Glutamatergic neuron (in vitro differentiated cells): ENCODE measurements around the gene GRM4. TPM values are rescaled to one million over a fixed set of nuclear protein-coding genes. Genes with fewer than 3 reads are reported as not detected.

Source experiments
- DNase-seq: peaks from one replicate; pipeline ENCODE4 v3.0.0; 2022
- H3K27ac Mint-ChIP-seq: one replicate; pipeline ENCODE4 v1.8.0; 2020; ENCODE audit warnings: mild to moderate bottlenecking, mixed read lengths, inconsistent platforms; ENCODE audit not compliant: unreplicated experiment
- H3K27me3 Mint-ChIP-seq: one replicate; pipeline ENCODE4 v1.8.0; 2020; ENCODE audit warnings: mild to moderate bottlenecking, moderate library complexity, mixed read lengths, inconsistent platforms; ENCODE audit not compliant: unreplicated experiment
- H3K36me3 Mint-ChIP-seq: one replicate; pipeline ENCODE4 v1.8.0; 2020; ENCODE audit warnings: mild to moderate bottlenecking, mixed read lengths, inconsistent platforms; ENCODE audit not compliant: unreplicated experiment
- H3K4me1 Mint-ChIP-seq: one replicate; pipeline ENCODE4 v1.8.0; 2020; ENCODE audit warnings: mild to moderate bottlenecking, low read depth, mixed read lengths, inconsistent platforms; ENCODE audit not compliant: unreplicated experiment
- H3K4me3 Mint-ChIP-seq: one replicate; pipeline ENCODE4 v1.8.0; 2020; ENCODE audit warnings: mild to moderate bottlenecking, mixed read lengths, inconsistent platforms; ENCODE audit not compliant: unreplicated experiment
- H3K9me3 Mint-ChIP-seq: one replicate; pipeline ENCODE4 v1.8.0; 2020; ENCODE audit warnings: mild to moderate bottlenecking, moderate library complexity, mixed read lengths, inconsistent platforms; ENCODE audit not compliant: unreplicated experiment
- CTCF ChIP-seq: fragments of 200-600 bp; sonication (generic); IDR thresholded peaks from one replicate; pipeline ENCODE4 v1.5.0; 2021; ENCODE audit not compliant: partially characterized antibody, unreplicated experiment
- total RNA-seq: library from RNA; stranded (reverse); fragmentation: NEBNext Ultra II Directional; extraction: Animal tissue kit (Norgen Biotek cat#: 25700); gene quantifications from one replicate; pipeline ENCODE4 v1.2.1, GENCODE V29; 2021; ENCODE audit not compliant: unreplicated experiment

GRM4 gene
- total RNA-seq, 1 donor from 2014 or later: 119 TPM

- Mint-ChIP-seq H3K36me3 (no peaks in the 10 kb centered on the region), H3K27me3 (peaks cover 3% of the 10 kb centered on the region), H3K4me3 (no peak overlapping the region), H3K27ac (no peak overlapping the region), H3K4me1 (peaks cover 7% of the 10 kb centered on the region), H3K9me3 (peaks cover 3% of the 10 kb centered on the region)
- DNase-seq: no peak
- no peak for TF ChIP-seq CTCF
These were observed 104.5 kb downstream of the GRM4 start for GRCh38 chr6:34041385-34041784.

GRCh38 chr6:34039943-34040342, 105.9 kb downstream of the GRM4 start:
- Mint-ChIP-seq H3K36me3 (no peaks in the 10 kb centered on the region), H3K4me3 (no peak overlapping the region), H3K9me3 (peaks cover 4% of the 10 kb centered on the region), H3K27ac (no peak overlapping the region), H3K27me3 (peaks cover 3% of the 10 kb centered on the region), H3K4me1 (peaks cover 6% of the 10 kb centered on the region)
- TF ChIP-seq CTCF: no peak
- DNase-seq: no peak

- Mint-ChIP-seq H3K36me3 (peaks cover 1% of the 10 kb centered on the region), H3K4me1 (peaks cover 9% of the 10 kb centered on the region), H3K9me3 (peaks cover 1% of the 10 kb centered on the region), H3K27me3 (peaks cover 7% of the 10 kb centered on the region), H3K4me3 (no peak overlapping the region), H3K27ac (no peak overlapping the region)
- DNase-seq: no peak
- TF ChIP-seq CTCF: no peak
These were observed 108.7 kb downstream of the GRM4 start for GRCh38 chr6:34037151-34037550.

- TF ChIP-seq CTCF: no peak
- DNase-seq: no peak
- H3K36me3 Mint-ChIP-seq: peaks cover 5% of the 10 kb centered on the region
- peaks cover 13% of the 10 kb centered on the region for H3K4me1 Mint-ChIP-seq
- peaks cover 8% of the 10 kb centered on the region for H3K27me3 Mint-ChIP-seq
- no peak overlapping the region for H3K27ac Mint-ChIP-seq
- H3K4me3 Mint-ChIP-seq: no peak overlapping the region
- H3K9me3 Mint-ChIP-seq: peaks cover 1% of the 10 kb centered on the region
These were observed 109.4 kb downstream of the GRM4 start for GRCh38 chr6:34036357-34037069.

GRCh38 chr6:34035704-34036356, 110.1 kb downstream of the GRM4 start:
- peaks cover 1% of the 10 kb centered on the region for H3K9me3 Mint-ChIP-seq
- no peak for DNase-seq
- H3K27ac Mint-ChIP-seq: no peak overlapping the region
- no peak for TF ChIP-seq CTCF
- H3K36me3 Mint-ChIP-seq: peaks cover 5% of the 10 kb centered on the region
- peaks cover 8% of the 10 kb centered on the region for H3K27me3 Mint-ChIP-seq
- H3K4me1 Mint-ChIP-seq: peaks cover 13% of the 10 kb centered on the region
- no peak overlapping the region for H3K4me3 Mint-ChIP-seq
